HepG2 (cell line): ENCODE measurements around the gene PSMA3. TPM values are rescaled to one million over a fixed set of nuclear protein-coding genes. Genes with fewer than 3 reads are reported as not detected.
A peak's percentile ranks its signal among the peaks of the same experiment; 100 is the strongest.

Source experiments
- ASH2L ChIP-seq: fragments of 300-600, 200-600 bp; sonication (generic); IDR thresholded peaks from 2 replicates; pipeline ENCODE4 v1.7.0; 2017; ENCODE audit warnings: low read depth, mild to moderate bottlenecking, moderate library complexity, mixed read lengths, low read length; ENCODE audit not compliant: insufficient read length
- ATRX ChIP-seq: sonication (generic); formaldehyde crosslinking; IDR thresholded peaks from 2 replicates; pipeline ENCODE4 v1.4.0; 2020; ENCODE audit warnings: missing genetic modification reagents, borderline replicate concordance
- FOSL2 ChIP-seq: sonication (generic); formaldehyde crosslinking; IDR thresholded peaks from 2 replicates; pipeline ENCODE4 v1.4.0; 2020; ENCODE audit warnings: missing genetic modification reagents
- FOXA3 ChIP-seq: IDR thresholded peaks from 2 replicates; pipeline ENCODE4 v1.6.1; 2016; ENCODE audit warnings: missing genetic modification reagents, missing compliant biosample characterization
- FOXK2 ChIP-seq: fragments of 450-650 bp; IDR thresholded peaks from 2 replicates; pipeline ENCODE4 v1.6.1; 2016
- KDM4B ChIP-seq: sonication (generic); formaldehyde crosslinking; IDR thresholded peaks from 2 replicates; pipeline ENCODE4 v1.4.0; 2020; ENCODE audit warnings: missing genetic modification reagents
- KMT2A ChIP-seq: sonication (generic); formaldehyde crosslinking; IDR thresholded peaks from 2 replicates; pipeline ENCODE4 v1.4.0; 2020; ENCODE audit warnings: missing genetic modification reagents
- NAIF1 ChIP-seq: sonication (generic); formaldehyde crosslinking; IDR thresholded peaks from 2 replicates; pipeline ENCODE4 v1.5.0; 2020; ENCODE audit warnings: mild to moderate bottlenecking, missing genetic modification reagents, borderline replicate concordance
- PHF8 ChIP-seq: sonication (generic); formaldehyde crosslinking; IDR thresholded peaks from 2 replicates; pipeline ENCODE4 v1.5.0; 2020; ENCODE audit warnings: missing genetic modification reagents
- POLR2AphosphoS2 ChIP-seq: IDR thresholded peaks from 2 replicates; pipeline ENCODE4 v1.6.1; 2011; ENCODE audit warnings: low read depth, low read length, improper control_type of control experiment
- REPIN1 ChIP-seq: sonication (generic); formaldehyde crosslinking; IDR thresholded peaks from 2 replicates; pipeline ENCODE4 v1.8.0; 2022; ENCODE audit warnings: missing genetic modification reagents, low read depth, mild to moderate bottlenecking, borderline replicate concordance
- SIX1 ChIP-seq: sonication (generic); formaldehyde crosslinking; IDR thresholded peaks from 2 replicates; pipeline ENCODE4 v1.4.0; 2020; ENCODE audit warnings: missing genetic modification reagents, borderline replicate concordance
- TBP ChIP-seq: sonication (generic); formaldehyde crosslinking; IDR thresholded peaks from 2 replicates; pipeline ENCODE4 v1.5.0; 2020; ENCODE audit warnings: missing genetic modification reagents
- TFE3 ChIP-seq: IDR thresholded peaks from 2 replicates; pipeline ENCODE4 v1.6.1; 2016
- ZFP1 ChIP-seq: IDR thresholded peaks from 2 replicates; pipeline ENCODE4 v1.6.1; 2016
- ZFX ChIP-seq: sonication (generic); formaldehyde crosslinking; IDR thresholded peaks from 2 replicates; pipeline ENCODE4 v1.4.0; 2020; ENCODE audit warnings: mild to moderate bottlenecking, low read depth, missing genetic modification reagents, moderate library complexity
- ZNF33A ChIP-seq: sonication (generic); formaldehyde crosslinking; IDR thresholded peaks from 2 replicates; pipeline ENCODE4 v1.5.1; 2020; ENCODE audit warnings: missing genetic modification reagents, mild to moderate bottlenecking, moderate library complexity, borderline replicate concordance
- ZNF562 ChIP-seq: sonication (generic); formaldehyde crosslinking; IDR thresholded peaks from 2 replicates; pipeline ENCODE4 v1.8.0; 2022; ENCODE audit warnings: missing genetic modification reagents, borderline replicate concordance
- polyA plus RNA-seq, 8 experiments: library from polyadenylated mRNA; depleted of rRNA in 3 of 8; stranded (reverse) in 7 of 8; unstranded in 1 of 8; fragments of >200 nt; fragmentation: Illumina TruSeq in 4 of 8; extraction: Trizol in 4 of 8; gene quantifications; 2 replicates each; pipeline versions ENCODE4 v1.2.1 to v1.2.3, GENCODE V29; 2011 to 2016; ENCODE audit warnings: low read depth in 4 of 8, missing spikeins in 1 of 8, mixed read lengths in 1 of 8; ENCODE audit not compliant: insufficient read depth in 1 of 8
- total RNA-seq, 5 experiments: library from RNA; depleted of rRNA; stranded (reverse); fragments of >200 nt; fragmentation: Illumina TruSeq; extraction: Trizol; gene quantifications; 2 replicates each; pipeline ENCODE4 v1.2.3, GENCODE V29; 2016; ENCODE audit warnings: low read depth in 1 of 5
- TF ChIP-seq, protein P1 (sequence below): sonication (generic); formaldehyde crosslinking; IDR thresholded peaks from 2 replicates; pipeline ENCODE4 v1.5.0; 2020; ENCODE audit warnings: mild to moderate bottlenecking, missing genetic modification reagents, borderline replicate concordance
- TF ChIP-seq, protein P2 (sequence below), 2 experiments: IDR thresholded peaks; 2 replicates each; pipeline ENCODE4 v1.6.1; 2011 to 2012; ENCODE audit warnings: low read length in 2 of 2, borderline replicate concordance in 1 of 2, low read depth in 1 of 2, mild to moderate bottlenecking in 1 of 2, moderate library complexity in 1 of 2
- TF ChIP-seq, protein P3 (sequence below): IDR thresholded peaks from 2 replicates; pipeline ENCODE4 v1.6.1; 2016; ENCODE audit warnings: mild to moderate bottlenecking

The PSMA3 gene
- total and polyA plus RNA-seq, 2 of the 13 experiments (the other 11 are each of a cell fraction or from before 2014, with no cell fraction given), result 232 to 275 TPM

GRCh38 chr14:58272588-58273372, 28.1 kb downstream of the PSMA3 start (continued):
- peak; percentile 54; the same call in 1 of the 2 replicates for TF ChIP-seq TFE3 (CRISPR knock-in tag)
- TF ChIP-seq ZFP1 (CRISPR knock-in tag), result 0 out of 2 replicates have a peak, but pooled peaks have one; percentile 38
- TF ChIP-seq FOSL2, result peak; percentile 60
- peak; percentile 70 for TF ChIP-seq ASH2L
- peak; percentile 87 for TF ChIP-seq FOXA3 (CRISPR knock-in tag)
- TF ChIP-seq FOXK2, result peak; percentile 58
- TF ChIP-seq, protein P1, sequence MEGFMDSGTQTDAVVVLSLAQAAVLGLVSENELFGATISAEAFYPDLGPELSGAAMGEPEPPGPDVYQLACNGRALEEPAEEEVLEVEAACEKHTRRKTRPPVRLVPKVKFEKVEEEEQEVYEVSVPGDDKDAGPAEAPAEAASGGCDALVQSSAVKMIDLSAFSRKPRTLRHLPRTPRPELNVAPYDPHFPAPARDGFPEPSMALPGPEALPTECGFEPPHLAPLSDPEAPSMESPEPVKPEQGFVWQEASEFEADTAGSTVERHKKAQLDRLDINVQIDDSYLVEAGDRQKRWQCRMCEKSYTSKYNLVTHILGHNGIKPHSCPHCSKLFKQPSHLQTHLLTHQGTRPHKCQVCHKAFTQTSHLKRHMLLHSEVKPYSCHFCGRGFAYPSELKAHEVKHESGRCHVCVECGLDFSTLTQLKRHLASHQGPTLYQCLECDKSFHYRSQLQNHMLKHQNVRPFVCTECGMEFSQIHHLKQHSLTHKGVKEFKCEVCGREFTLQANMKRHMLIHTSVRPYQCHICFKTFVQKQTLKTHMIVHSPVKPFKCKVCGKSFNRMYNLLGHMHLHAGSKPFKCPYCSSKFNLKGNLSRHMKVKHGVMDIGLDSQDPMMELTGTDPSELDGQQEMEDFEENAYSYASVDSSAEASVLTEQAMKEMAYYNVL (CRISPR knock-in tag), result no peak
- TF ChIP-seq ATRX, result no peak
- peak; percentile 31; the same call in 1 of the 2 replicates for TF ChIP-seq ZFX (CRISPR knock-in tag)
- TF ChIP-seq KMT2A (CRISPR knock-in tag), result peak; percentile 33; the same call in 1 of the 2 replicates
- TF ChIP-seq ZNF562, result no peak
- no peak for TF ChIP-seq KDM4B (CRISPR knock-in tag)
- TF ChIP-seq, protein P2, sequence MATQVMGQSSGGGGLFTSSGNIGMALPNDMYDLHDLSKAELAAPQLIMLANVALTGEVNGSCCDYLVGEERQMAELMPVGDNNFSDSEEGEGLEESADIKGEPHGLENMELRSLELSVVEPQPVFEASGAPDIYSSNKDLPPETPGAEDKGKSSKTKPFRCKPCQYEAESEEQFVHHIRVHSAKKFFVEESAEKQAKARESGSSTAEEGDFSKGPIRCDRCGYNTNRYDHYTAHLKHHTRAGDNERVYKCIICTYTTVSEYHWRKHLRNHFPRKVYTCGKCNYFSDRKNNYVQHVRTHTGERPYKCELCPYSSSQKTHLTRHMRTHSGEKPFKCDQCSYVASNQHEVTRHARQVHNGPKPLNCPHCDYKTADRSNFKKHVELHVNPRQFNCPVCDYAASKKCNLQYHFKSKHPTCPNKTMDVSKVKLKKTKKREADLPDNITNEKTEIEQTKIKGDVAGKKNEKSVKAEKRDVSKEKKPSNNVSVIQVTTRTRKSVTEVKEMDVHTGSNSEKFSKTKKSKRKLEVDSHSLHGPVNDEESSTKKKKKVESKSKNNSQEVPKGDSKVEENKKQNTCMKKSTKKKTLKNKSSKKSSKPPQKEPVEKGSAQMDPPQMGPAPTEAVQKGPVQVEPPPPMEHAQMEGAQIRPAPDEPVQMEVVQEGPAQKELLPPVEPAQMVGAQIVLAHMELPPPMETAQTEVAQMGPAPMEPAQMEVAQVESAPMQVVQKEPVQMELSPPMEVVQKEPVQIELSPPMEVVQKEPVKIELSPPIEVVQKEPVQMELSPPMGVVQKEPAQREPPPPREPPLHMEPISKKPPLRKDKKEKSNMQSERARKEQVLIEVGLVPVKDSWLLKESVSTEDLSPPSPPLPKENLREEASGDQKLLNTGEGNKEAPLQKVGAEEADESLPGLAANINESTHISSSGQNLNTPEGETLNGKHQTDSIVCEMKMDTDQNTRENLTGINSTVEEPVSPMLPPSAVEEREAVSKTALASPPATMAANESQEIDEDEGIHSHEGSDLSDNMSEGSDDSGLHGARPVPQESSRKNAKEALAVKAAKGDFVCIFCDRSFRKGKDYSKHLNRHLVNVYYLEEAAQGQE (IDR thresholded peaks at IDR 0.05; ENCODE audit: borderline replicate concordance in 1 of 2, low read depth in 1 of 2, low read length in 2 of 2), result 0 out of 4 replicates have a peak, but pooled peaks of 1 of the 2 experiments have one; percentile 18
- TF ChIP-seq REPIN1 (CRISPR knock-in tag), result 0 out of 2 replicates have a peak, but pooled peaks have one; percentile 32
- 0 out of 2 replicates have a peak, but pooled peaks have one; percentile 18 for TF ChIP-seq NAIF1 (CRISPR knock-in tag)
- no peak for TF ChIP-seq PHF8
- no peak for TF ChIP-seq TBP (CRISPR knock-in tag)
- no peak for TF ChIP-seq ZNF33A (CRISPR knock-in tag)
- peak; percentile 73; the same call in 1 of the 2 replicates for TF ChIP-seq SIX1 (CRISPR knock-in tag)
- TF ChIP-seq, protein P3, sequence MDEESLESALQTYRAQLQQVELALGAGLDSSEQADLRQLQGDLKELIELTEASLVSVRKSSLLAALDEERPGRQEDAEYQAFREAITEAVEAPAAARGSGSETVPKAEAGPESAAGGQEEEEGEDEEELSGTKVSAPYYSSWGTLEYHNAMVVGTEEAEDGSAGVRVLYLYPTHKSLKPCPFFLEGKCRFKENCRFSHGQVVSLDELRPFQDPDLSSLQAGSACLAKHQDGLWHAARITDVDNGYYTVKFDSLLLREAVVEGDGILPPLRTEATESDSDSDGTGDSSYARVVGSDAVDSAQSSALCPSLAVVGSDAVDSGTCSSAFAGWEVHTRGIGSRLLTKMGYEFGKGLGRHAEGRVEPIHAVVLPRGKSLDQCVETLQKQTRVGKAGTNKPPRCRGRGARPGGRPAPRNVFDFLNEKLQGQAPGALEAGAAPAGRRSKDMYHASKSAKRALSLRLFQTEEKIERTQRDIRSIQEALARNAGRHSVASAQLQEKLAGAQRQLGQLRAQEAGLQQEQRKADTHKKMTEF (CRISPR knock-in tag), result peak; percentile 88
- TF ChIP-seq POLR2AphosphoS2, result peak; percentile 89
